DOHH2 (cell line): ENCODE data around the gene BGN.

ENCODE experiments used
- H3F3A ChIP-seq: fragments of 200-600 bp; sonication (generic), shearing (Covaris generic); 2 replicates; pipeline ENCODE4 v1.6.0; 2016; ENCODE audit warnings: antibody characterized with exemption, mild to moderate bottlenecking; ENCODE audit not compliant: control insufficient read depth, insufficient read depth
- H3K27ac ChIP-seq: fragments of 200-600 bp; sonication (generic); 2 replicates; pipeline ENCODE4 v1.5.1; 2014; ENCODE audit warnings: low read depth, mild to moderate bottlenecking, low read length, moderate library complexity
- H3K27me3 ChIP-seq: fragments of 200-600 bp; sonication (generic); 2 replicates; pipeline ENCODE4 v1.6.1; 2014; ENCODE audit warnings: mild to moderate bottlenecking, low read length, mixed read lengths; ENCODE audit not compliant: control insufficient read depth
- H3K36me3 ChIP-seq: fragments of 200-600 bp; sonication (generic); 2 replicates; pipeline ENCODE4 v1.6.1; 2014; ENCODE audit warnings: mild to moderate bottlenecking, low read length, moderate library complexity, mixed read lengths; ENCODE audit not compliant: control insufficient read depth
- H3K4me1 ChIP-seq: fragments of 200-600 bp; sonication (generic); 2 replicates; pipeline ENCODE4 v1.6.1; 2014; ENCODE audit warnings: mild to moderate bottlenecking, low read length, mixed read lengths; ENCODE audit not compliant: control insufficient read depth
- H3K4me2 ChIP-seq: fragments of 200-600 bp; sonication (generic); 2 replicates; pipeline ENCODE4 v1.6.0; 2014; ENCODE audit warnings: mild to moderate bottlenecking, low read length, moderate library complexity
- H3K4me3 ChIP-seq: fragments of 200-600 bp; sonication (generic); 2 replicates; pipeline ENCODE4 v1.5.1; 2014; ENCODE audit warnings: mild to moderate bottlenecking, low read length, mixed read lengths
- H3K79me2 ChIP-seq: fragments of 200-600 bp; sonication (generic); 2 replicates; pipeline ENCODE4 v1.6.1; 2014; ENCODE audit warnings: mild to moderate bottlenecking, low read length, mixed read lengths; ENCODE audit not compliant: control insufficient read depth
- H3K9me2 ChIP-seq: fragments of 200-600 bp; sonication (generic); replicated peaks from 2 replicates; pipeline ENCODE4 v1.6.1; 2014; ENCODE audit warnings: mild to moderate bottlenecking, low read length, mixed read lengths; ENCODE audit not compliant: control insufficient read depth
- H3K9me3 ChIP-seq: fragments of 200-600 bp; sonication (generic); 2 replicates; pipeline ENCODE4 v1.6.1; 2014; ENCODE audit warnings: antibody characterized with exemption, low read length, mixed read lengths; ENCODE audit not compliant: control insufficient read depth, insufficient read depth
- H4K20me1 ChIP-seq: fragments of 200-600 bp; sonication (generic); 2 replicates; pipeline ENCODE4 v1.6.0; 2014; ENCODE audit warnings: low read depth, mild to moderate bottlenecking, antibody characterized with exemption, low read length, moderate library complexity; ENCODE audit not compliant: control insufficient read depth, insufficient read depth
- CTCF ChIP-seq: fragments of 200-600 bp; sonication (generic); IDR thresholded peaks from one replicate; pipeline ENCODE4 v1.5.1; 2014; ENCODE audit warnings: antibody characterized with exemption, mild to moderate bottlenecking, low read depth, low read length; ENCODE audit not compliant: poor library complexity, severe bottlenecking
- EZH2phosphoT487 ChIP-seq: fragments of 200-600 bp; sonication (generic); IDR thresholded peaks from 2 replicates; pipeline ENCODE4 v1.6.1; 2017; ENCODE audit warnings: borderline replicate concordance, mild to moderate bottlenecking, antibody characterized with exemption, low read length, moderate library complexity, mixed read lengths

The BGN gene

GRCh38 chrX:153446636-153446936 lies 48.2 kb upstream of the BGN start:
- H3F3A ChIP-seq: no peaks in the 10 kb centered on the region
- no peak overlapping the region for H3K27ac ChIP-seq
- no peaks in the 10 kb centered on the region for H3K36me3 ChIP-seq
- no peaks in the 10 kb centered on the region for H3K27me3 ChIP-seq
- TF ChIP-seq EZH2phosphoT487: no peak
- TF ChIP-seq CTCF: no peak
- H3K4me2 ChIP-seq: no peak overlapping the region
- H3K9me2 ChIP-seq: no peaks in the 10 kb centered on the region
- no peaks in the 10 kb centered on the region for H3K4me1 ChIP-seq
- no peaks in the 10 kb centered on the region for H3K9me3 ChIP-seq
- H3K79me2 ChIP-seq: no peaks in the 10 kb centered on the region
- no peaks in the 10 kb centered on the region for H4K20me1 ChIP-seq
- H3K4me3 ChIP-seq: no peak overlapping the region

DNA sequence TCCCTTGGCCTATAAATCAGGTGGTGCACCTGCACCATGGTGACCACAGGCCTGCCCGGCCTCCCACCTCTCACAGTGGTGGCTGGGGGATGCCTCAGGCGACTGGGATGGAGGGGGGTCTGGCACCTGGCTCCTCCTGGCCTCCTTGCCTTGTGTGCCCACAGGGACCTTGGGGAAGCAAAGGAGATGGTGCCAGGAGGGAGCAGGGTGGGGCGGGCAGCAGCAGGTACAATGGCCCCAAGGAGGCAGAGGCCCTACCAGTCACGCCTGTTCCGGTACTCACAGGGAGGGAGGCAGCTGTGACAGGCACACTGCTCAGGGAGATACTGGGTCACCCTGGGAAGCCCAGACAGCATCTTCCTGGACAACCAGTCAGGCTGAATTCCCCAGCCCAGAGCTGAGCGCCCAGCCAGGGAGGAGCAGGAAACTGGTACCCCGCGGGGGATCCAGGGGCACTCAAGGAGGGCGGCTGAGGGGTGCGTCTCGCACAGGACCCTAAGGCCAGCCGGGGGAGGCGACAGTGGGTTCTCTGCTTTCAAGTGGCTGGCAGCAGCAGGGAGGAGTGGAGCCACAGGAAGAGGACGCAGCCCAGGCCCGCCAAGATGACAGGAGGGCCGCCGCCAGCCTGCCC lies 47.7 kb upstream of the BGN start:
- Histone ChIP-seq H3K4me2 (no peak overlapping the region), H3K4me1 (no peaks in the 10 kb centered on the region), H3K9me3 (no peaks in the 10 kb centered on the region), H3K36me3 (no peaks in the 10 kb centered on the region), H3F3A (no peaks in the 10 kb centered on the region), H3K27ac (no peak overlapping the region), H3K9me2 (no peaks in the 10 kb centered on the region), H3K79me2 (no peaks in the 10 kb centered on the region), H3K4me3 (no peak overlapping the region), H4K20me1 (no peaks in the 10 kb centered on the region), H3K27me3 (no peaks in the 10 kb centered on the region)
- no peak for TF ChIP-seq CTCF
- TF ChIP-seq EZH2phosphoT487: no peak

- Histone ChIP-seq H3K36me3 (no peaks in the 10 kb centered on the region), H3K4me2 (no peak overlapping the region), H3K4me3 (no peak overlapping the region), H3K79me2 (no peaks in the 10 kb centered on the region), H3F3A (no peaks in the 10 kb centered on the region), H3K9me3 (no peaks in the 10 kb centered on the region), H3K27me3 (no peaks in the 10 kb centered on the region), H3K4me1 (no peaks in the 10 kb centered on the region), H4K20me1 (no peaks in the 10 kb centered on the region), H3K27ac (no peak overlapping the region), H3K9me2 (no peaks in the 10 kb centered on the region)
- no peak for TF ChIP-seq CTCF
- TF ChIP-seq EZH2phosphoT487: no peak
Measured at GRCh38 chrX:153447581-153447960, 47.2 kb upstream of the BGN start.
